Liver (tissue), 9 donors: ENCODE results near the gene UHRF2. TPM values are rescaled to one million over a fixed set of nuclear protein-coding genes. Genes with fewer than 3 reads are reported as not detected.

Experiments used
- DNase-seq: peaks from one replicate; pipeline ENCODE4 v3.0.0-alpha.2; 2017; ENCODE audit warnings: low spot score
- H3K27ac ChIP-seq, 2 donors: one replicate each; pipeline ENCODE4 v1.7.0; 2013; ENCODE audit warnings: inconsistent platforms in 2 of 2, low read length in 2 of 2, control low read depth in 1 of 2, low read depth in 1 of 2, mild to moderate bottlenecking in 1 of 2
- H3K27me3 ChIP-seq, 4 donors: one replicate each; pipeline versions ENCODE4 v1.6.1 to v1.7.0; 2013; ENCODE audit warnings: low read length in 3 of 4, inconsistent platforms in 1 of 4, mild to moderate bottlenecking in 1 of 4, moderate library complexity in 1 of 4; ENCODE audit not compliant: control insufficient read depth in 4 of 4, insufficient read depth in 4 of 4
- H3K36me3 ChIP-seq, 4 donors: one replicate each; pipeline versions ENCODE4 v1.6.1 to v1.7.0; 2013; ENCODE audit warnings: low read length in 3 of 4, mild to moderate bottlenecking in 3 of 4, low read depth in 1 of 4, moderate library complexity in 1 of 4; ENCODE audit not compliant: control insufficient read depth in 4 of 4, insufficient read depth in 3 of 4
- H3K4me1 ChIP-seq, 4 donors: one replicate each; pipeline versions ENCODE4 v1.6.1 to v1.7.0; 2013; ENCODE audit warnings: low read length in 3 of 4, mild to moderate bottlenecking in 3 of 4, moderate library complexity in 1 of 4; ENCODE audit not compliant: control insufficient read depth in 4 of 4, insufficient read depth in 4 of 4
- H3K4me3 ChIP-seq, 3 donors: one replicate each; pipeline versions ENCODE4 v1.6.1 to v1.7.0; 2013; ENCODE audit warnings: low read length in 3 of 3, control low read depth in 1 of 3, low read depth in 1 of 3, mild to moderate bottlenecking in 1 of 3
- H3K9ac ChIP-seq, 2 donors: one replicate each; pipeline ENCODE4 v1.7.0; 2013; ENCODE audit warnings: low read length in 2 of 2, mild to moderate bottlenecking in 2 of 2, moderate library complexity in 2 of 2, control low read depth in 1 of 2, low read depth in 1 of 2
- H3K9me3 ChIP-seq, 4 donors: one replicate each; pipeline versions ENCODE4 v1.6.1 to v1.7.0; 2013; ENCODE audit warnings: low read length in 3 of 4; ENCODE audit not compliant: control insufficient read depth in 4 of 4
- EGR1 ChIP-seq, 2 donors: IDR thresholded peaks; 2 replicates each; pipeline ENCODE4 v1.6.1; 2016 to 2018; ENCODE audit warnings: antibody characterized with exemption in 2 of 2, low read depth in 2 of 2
- GABPA ChIP-seq, 2 donors: IDR thresholded peaks in 1 of 2; conservative IDR thresholded peaks in 1 of 2; 2 replicates each; pipeline ENCODE4 v1.6.1; 2016; ENCODE audit warnings: antibody characterized with exemption in 2 of 2, mild to moderate bottlenecking in 1 of 2, moderate library complexity in 1 of 2
- HNF4A ChIP-seq, 2 donors: conservative IDR thresholded peaks; 2 replicates each; pipeline ENCODE4 v1.6.1; 2016; ENCODE audit warnings: antibody characterized with exemption in 2 of 2, mild to moderate bottlenecking in 2 of 2
- HNF4G ChIP-seq: IDR thresholded peaks from 2 replicates; pipeline ENCODE4 v1.6.1; 2016; ENCODE audit warnings: antibody characterized with exemption
- JUND ChIP-seq, 2 donors: IDR thresholded peaks; 2 replicates each; pipeline ENCODE4 v1.6.1; 2016; ENCODE audit warnings: antibody characterized with exemption in 2 of 2
- RAD21 ChIP-seq, 2 donors: IDR thresholded peaks; 2 replicates each; pipeline ENCODE4 v1.6.1; 2016; ENCODE audit warnings: antibody characterized with exemption in 2 of 2, mild to moderate bottlenecking in 2 of 2
- RXRA ChIP-seq, 2 donors: IDR thresholded peaks; 2 replicates each; pipeline ENCODE4 v1.6.1; 2017 to 2018; ENCODE audit warnings: antibody characterized with exemption in 2 of 2, mild to moderate bottlenecking in 1 of 2
- SP1 ChIP-seq: IDR thresholded peaks from 2 replicates; pipeline ENCODE4 v1.6.1; 2018; ENCODE audit warnings: antibody characterized with exemption, mild to moderate bottlenecking
- TAF1 ChIP-seq: conservative IDR thresholded peaks from 2 replicates; pipeline ENCODE4 v1.6.1; 2016; ENCODE audit warnings: antibody characterized with exemption, mild to moderate bottlenecking
- YY1 ChIP-seq: IDR thresholded peaks from 2 replicates; pipeline ENCODE4 v1.6.1; 2016; ENCODE audit warnings: antibody characterized with exemption, mild to moderate bottlenecking
- WGBS: extraction: QIAGEN DNeasy Blood & Tissue Kit; methylation state at CpG from one replicate; pipeline ENCODE4 v1.1.7; 2013; 5-methylcytosine and 5-hydroxymethylcytosine counted together
- polyA plus RNA-seq, 2 donors: library from polyadenylated mRNA; stranded (reverse) in 1 of 2; unstranded in 1 of 2; fragments of 200-250 nt in 1 of 2; fragments of >200 nt in 1 of 2; fragmentation: Nextera tagmentation in 1 of 2; extraction: Ambion mirVana in 1 of 2; gene quantifications; one replicate each; pipeline versions ENCODE4 v1.2.1 to v1.2.3, GENCODE V29; 2013 to 2015
- total RNA-seq, 2 donors: library from RNA; depleted of rRNA; stranded (reverse); fragments of >200 nt; gene quantifications; one replicate each; pipeline ENCODE4 v1.2.3, GENCODE V29; 2014
- TF ChIP-seq, protein P1 (sequence below): fragments of 150-350 bp; IDR thresholded peaks from 2 replicates; pipeline ENCODE4 v1.5.1; 2017; ENCODE audit warnings: improper control_type of control experiment, low read depth, low read length; ENCODE audit not compliant: missing input control
- TF ChIP-seq, protein P2 (sequence below): IDR thresholded peaks from 2 replicates; pipeline ENCODE4 v1.6.1; 2016; ENCODE audit warnings: antibody characterized with exemption
- TF ChIP-seq, protein P3 (sequence below): IDR thresholded peaks from 2 replicates; pipeline ENCODE4 v1.6.1; 2016; ENCODE audit warnings: antibody characterized with exemption
- TF ChIP-seq, protein P4 (sequence below): IDR thresholded peaks from 2 replicates; pipeline ENCODE4 v1.6.1; 2016; ENCODE audit warnings: antibody characterized with exemption, mild to moderate bottlenecking
- donor health status: healthy.
- donor health status: healthy.
- donor health status: healthy.
- donor health status: healthy.
- donor health status: healthy.

The UHRF2 gene
- total and polyA plus RNA-seq, 4 donors = 5.7 to 34.1 (median 16.9) TPM

DNA sequence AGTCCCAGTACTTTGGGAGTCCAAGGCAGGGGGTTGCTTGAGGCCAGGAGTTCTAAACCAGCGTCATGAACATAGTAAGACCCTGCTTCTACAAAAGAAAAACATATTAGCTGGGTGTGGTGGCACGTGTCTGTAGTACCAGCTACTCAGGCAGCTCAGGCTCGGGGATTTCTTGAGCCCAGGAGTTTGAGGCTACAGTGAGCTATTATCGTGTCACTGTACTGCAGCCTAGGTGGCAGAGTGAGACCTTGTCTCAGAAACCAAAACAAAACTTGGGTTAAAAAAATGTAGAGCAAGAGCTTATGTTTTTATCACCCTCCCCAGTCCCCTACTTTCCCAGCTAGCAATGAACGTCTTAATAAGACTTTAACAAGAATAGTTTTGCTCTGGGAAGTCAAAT, 46.7 kb downstream of the UHRF2 start (continued):
- TF ChIP-seq HNF4A (conservative IDR thresholded peaks at IDR 0.05) = no peak
- no peak for TF ChIP-seq EGR1 (IDR thresholded peaks at IDR 0.05; ENCODE audit: low read depth in 2 of 2)
- no peak for TF ChIP-seq TAF1

DNA sequence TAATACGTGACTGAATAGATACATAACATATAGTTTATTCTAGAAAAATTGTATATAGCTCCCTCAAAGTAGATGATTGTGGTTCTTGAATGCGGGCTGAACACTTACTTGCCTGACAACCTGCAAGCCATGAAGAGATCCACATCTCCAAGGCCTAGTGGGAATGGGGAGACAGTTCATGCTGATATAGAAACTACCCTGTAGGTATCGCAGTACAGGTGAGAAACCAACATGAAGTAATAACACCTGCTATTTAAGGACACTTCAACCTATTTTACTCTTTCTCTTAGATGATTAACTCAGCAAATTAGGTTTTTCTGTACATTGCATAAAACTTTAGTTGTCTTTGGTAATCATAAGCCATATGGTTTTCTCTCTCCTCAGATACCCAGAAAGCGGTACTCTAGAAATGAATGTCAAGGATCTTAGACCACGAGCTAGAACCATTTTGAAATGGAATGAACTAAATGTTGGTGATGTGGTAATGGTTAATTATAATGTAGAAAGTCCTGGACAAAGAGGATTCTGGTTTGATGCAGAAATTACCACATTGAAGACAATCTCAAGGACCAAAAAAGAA, 47.3 kb downstream of the UHRF2 start:
- no peak for DNase-seq
- H3K9ac ChIP-seq = no peak overlapping the region
- H3K36me3 ChIP-seq = peaks cover 0 to 3% (median 0%) of the 10 kb centered on the region in 4 donors
- 99% methylated on average over 5 of the region's 5 CpGs for WGBS
- TF ChIP-seq YY1 (no peak), JUND (IDR thresholded peaks at IDR 0.05) (no peak), GABPA (IDR thresholded peaks at IDR 0.05 in 1 of 2, conservative IDR thresholded peaks at IDR 0.05 in 1 of 2) (no peak), RAD21 (IDR thresholded peaks at IDR 0.05) (no peak)
- TF ChIP-seq, protein P1, sequence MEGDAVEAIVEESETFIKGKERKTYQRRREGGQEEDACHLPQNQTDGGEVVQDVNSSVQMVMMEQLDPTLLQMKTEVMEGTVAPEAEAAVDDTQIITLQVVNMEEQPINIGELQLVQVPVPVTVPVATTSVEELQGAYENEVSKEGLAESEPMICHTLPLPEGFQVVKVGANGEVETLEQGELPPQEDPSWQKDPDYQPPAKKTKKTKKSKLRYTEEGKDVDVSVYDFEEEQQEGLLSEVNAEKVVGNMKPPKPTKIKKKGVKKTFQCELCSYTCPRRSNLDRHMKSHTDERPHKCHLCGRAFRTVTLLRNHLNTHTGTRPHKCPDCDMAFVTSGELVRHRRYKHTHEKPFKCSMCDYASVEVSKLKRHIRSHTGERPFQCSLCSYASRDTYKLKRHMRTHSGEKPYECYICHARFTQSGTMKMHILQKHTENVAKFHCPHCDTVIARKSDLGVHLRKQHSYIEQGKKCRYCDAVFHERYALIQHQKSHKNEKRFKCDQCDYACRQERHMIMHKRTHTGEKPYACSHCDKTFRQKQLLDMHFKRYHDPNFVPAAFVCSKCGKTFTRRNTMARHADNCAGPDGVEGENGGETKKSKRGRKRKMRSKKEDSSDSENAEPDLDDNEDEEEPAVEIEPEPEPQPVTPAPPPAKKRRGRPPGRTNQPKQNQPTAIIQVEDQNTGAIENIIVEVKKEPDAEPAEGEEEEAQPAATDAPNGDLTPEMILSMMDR = no peak
- TF ChIP-seq, protein P2, sequence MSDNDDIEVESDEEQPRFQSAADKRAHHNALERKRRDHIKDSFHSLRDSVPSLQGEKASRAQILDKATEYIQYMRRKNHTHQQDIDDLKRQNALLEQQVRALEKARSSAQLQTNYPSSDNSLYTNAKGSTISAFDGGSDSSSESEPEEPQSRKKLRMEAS = no peak
- no peak overlapping the region for H3K27ac ChIP-seq
- no peaks in the 10 kb centered on the region for H3K27me3 ChIP-seq
- H3K9me3 ChIP-seq = no peaks in the 10 kb centered on the region
- no peaks in the 10 kb centered on the region for H3K4me1 ChIP-seq
- no peak overlapping the region for H3K4me3 ChIP-seq

DNA sequence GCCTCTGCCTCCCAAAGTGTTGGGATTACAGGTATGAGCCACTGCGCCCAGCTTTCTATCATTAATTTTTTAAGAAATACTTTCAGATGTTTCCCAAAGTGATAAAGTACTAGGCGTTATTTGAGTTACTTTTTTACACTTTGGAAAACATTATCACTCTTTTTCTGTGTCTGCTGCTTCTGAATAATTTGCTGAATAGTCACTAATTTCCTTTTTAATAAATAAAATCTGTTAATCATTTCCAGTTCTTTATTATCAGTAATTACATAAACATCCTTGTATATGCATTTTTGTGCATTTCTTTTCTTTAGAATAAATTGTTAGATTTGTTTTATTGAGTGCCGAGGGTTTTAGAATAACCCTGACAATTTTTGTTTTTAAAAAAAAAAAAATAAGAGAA, 48.6 kb downstream of the UHRF2 start:
- DNase-seq = no peak
- no peak overlapping the region for H3K9ac ChIP-seq
- H3K4me3 ChIP-seq = no peak overlapping the region
- H3K36me3 ChIP-seq = peaks cover 0 to 3% (median 0%) of the 10 kb centered on the region in 4 donors
- WGBS = 98% methylated on average over 3 of the region's 3 CpGs
- H3K27ac ChIP-seq = no peak overlapping the region
- TF ChIP-seq, protein P3, sequence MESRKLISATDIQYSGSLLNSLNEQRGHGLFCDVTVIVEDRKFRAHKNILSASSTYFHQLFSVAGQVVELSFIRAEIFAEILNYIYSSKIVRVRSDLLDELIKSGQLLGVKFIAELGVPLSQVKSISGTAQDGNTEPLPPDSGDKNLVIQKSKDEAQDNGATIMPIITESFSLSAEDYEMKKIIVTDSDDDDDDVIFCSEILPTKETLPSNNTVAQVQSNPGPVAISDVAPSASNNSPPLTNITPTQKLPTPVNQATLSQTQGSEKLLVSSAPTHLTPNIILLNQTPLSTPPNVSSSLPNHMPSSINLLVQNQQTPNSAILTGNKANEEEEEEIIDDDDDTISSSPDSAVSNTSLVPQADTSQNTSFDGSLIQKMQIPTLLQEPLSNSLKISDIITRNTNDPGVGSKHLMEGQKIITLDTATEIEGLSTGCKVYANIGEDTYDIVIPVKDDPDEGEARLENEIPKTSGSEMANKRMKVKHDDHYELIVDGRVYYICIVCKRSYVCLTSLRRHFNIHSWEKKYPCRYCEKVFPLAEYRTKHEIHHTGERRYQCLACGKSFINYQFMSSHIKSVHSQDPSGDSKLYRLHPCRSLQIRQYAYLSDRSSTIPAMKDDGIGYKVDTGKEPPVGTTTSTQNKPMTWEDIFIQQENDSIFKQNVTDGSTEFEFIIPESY = no peak
- TF ChIP-seq SP1 = no peak
- no peak for TF ChIP-seq RAD21 (IDR thresholded peaks at IDR 0.05)
- TF ChIP-seq YY1 = no peak
- TF ChIP-seq HNF4G = no peak
- TF ChIP-seq, protein P1 = no peak
- no peak for TF ChIP-seq TAF1
- no peak for TF ChIP-seq GABPA (IDR thresholded peaks at IDR 0.05 in 1 of 2, conservative IDR thresholded peaks at IDR 0.05 in 1 of 2)
- TF ChIP-seq, protein P4, sequence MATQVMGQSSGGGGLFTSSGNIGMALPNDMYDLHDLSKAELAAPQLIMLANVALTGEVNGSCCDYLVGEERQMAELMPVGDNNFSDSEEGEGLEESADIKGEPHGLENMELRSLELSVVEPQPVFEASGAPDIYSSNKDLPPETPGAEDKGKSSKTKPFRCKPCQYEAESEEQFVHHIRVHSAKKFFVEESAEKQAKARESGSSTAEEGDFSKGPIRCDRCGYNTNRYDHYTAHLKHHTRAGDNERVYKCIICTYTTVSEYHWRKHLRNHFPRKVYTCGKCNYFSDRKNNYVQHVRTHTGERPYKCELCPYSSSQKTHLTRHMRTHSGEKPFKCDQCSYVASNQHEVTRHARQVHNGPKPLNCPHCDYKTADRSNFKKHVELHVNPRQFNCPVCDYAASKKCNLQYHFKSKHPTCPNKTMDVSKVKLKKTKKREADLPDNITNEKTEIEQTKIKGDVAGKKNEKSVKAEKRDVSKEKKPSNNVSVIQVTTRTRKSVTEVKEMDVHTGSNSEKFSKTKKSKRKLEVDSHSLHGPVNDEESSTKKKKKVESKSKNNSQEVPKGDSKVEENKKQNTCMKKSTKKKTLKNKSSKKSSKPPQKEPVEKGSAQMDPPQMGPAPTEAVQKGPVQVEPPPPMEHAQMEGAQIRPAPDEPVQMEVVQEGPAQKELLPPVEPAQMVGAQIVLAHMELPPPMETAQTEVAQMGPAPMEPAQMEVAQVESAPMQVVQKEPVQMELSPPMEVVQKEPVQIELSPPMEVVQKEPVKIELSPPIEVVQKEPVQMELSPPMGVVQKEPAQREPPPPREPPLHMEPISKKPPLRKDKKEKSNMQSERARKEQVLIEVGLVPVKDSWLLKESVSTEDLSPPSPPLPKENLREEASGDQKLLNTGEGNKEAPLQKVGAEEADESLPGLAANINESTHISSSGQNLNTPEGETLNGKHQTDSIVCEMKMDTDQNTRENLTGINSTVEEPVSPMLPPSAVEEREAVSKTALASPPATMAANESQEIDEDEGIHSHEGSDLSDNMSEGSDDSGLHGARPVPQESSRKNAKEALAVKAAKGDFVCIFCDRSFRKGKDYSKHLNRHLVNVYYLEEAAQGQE = no peak
- no peak for TF ChIP-seq RXRA (IDR thresholded peaks at IDR 0.05)
- H3K9me3 ChIP-seq = no peaks in the 10 kb centered on the region
- H3K4me1 ChIP-seq = no peaks in the 10 kb centered on the region
- H3K27me3 ChIP-seq = no peaks in the 10 kb centered on the region
